Measurements from ENCODE around the gene TSPAN15.

- TF ChIP-seq EZH2 (IDR thresholded peaks at IDR 0.05; ENCODE audit: low read depth): no peak
- no peak for TF ChIP-seq CTCF (conservative IDR thresholded peaks at IDR 0.05)
These were observed 55.2 kb downstream of the TSPAN15 start for GRCh38 chr10:69506487-69506833.
